K562 (cell line): ENCODE measurements around the gene SLC20A1. TPM values are rescaled to one million over a fixed set of nuclear protein-coding genes. Genes with fewer than 3 reads are reported as not detected.
A peak's percentile ranks its signal among the peaks of the same experiment; 100 is the strongest.

Source experiments
- BACH1 ChIP-seq: fragments of 200-800 bp; sonication (Bioruptor generic); IDR thresholded peaks from 2 replicates; pipeline ENCODE4 v1.6.1; 2016; ENCODE audit warnings: missing genetic modification characterization, missing compliant biosample characterization
- CREM ChIP-seq: IDR thresholded peaks from 2 replicates; pipeline ENCODE4 v1.6.1; 2014; ENCODE audit warnings: antibody characterized with exemption, low read depth
- ELK3 ChIP-seq: fragments of 450-650 bp; formaldehyde crosslinking; IDR thresholded peaks from 2 replicates; pipeline ENCODE4 v1.4.0; 2020; ENCODE audit warnings: mild to moderate bottlenecking
- GTF2B ChIP-seq: IDR thresholded peaks from 2 replicates; pipeline ENCODE4 v1.6.1; 2011; ENCODE audit not compliant: insufficient read length; ENCODE audit errors: extremely low read depth
- IRF2 ChIP-seq: sonication (generic); formaldehyde crosslinking; IDR thresholded peaks from 2 replicates; pipeline ENCODE4 v1.8.1; 2022; ENCODE audit warnings: mild to moderate bottlenecking, missing genetic modification reagents
- KDM1A ChIP-seq, 2 experiments: fragments of 450-650 bp; IDR thresholded peaks; 2 replicates each; pipeline ENCODE4 v1.6.1; 2016; ENCODE audit warnings: mild to moderate bottlenecking in 2 of 2
- LARP7 ChIP-seq: fragments of 450-650 bp; IDR thresholded peaks from 2 replicates; pipeline ENCODE4 v1.6.1; 2016
- MCM2 ChIP-seq: fragments of 450-650 bp; IDR thresholded peaks from 2 replicates; pipeline ENCODE4 v1.6.1; 2017; ENCODE audit warnings: low read depth, mild to moderate bottlenecking
- MCM5 ChIP-seq: fragments of 450-650 bp; IDR thresholded peaks from 2 replicates; pipeline ENCODE4 v1.6.1; 2016; ENCODE audit warnings: low read depth
- PRPF4 ChIP-seq: fragments of 200-400 bp; formaldehyde crosslinking; IDR thresholded peaks from one replicate; pipeline ENCODE4 v1.6.1; 2017; ENCODE audit warnings: low read length, low read depth, mild to moderate bottlenecking; ENCODE audit not compliant: insufficient read depth, poor library complexity, severe bottlenecking
- RBM14 ChIP-seq: fragments of 200-400 bp; formaldehyde crosslinking; IDR thresholded peaks from 2 replicates; pipeline ENCODE4 v1.6.1; 2018; ENCODE audit warnings: low read depth, mild to moderate bottlenecking, low read length, moderate library complexity, borderline replicate concordance; ENCODE audit not compliant: insufficient read depth
- RBM34 ChIP-seq: fragments of 200-400 bp; formaldehyde crosslinking; IDR thresholded peaks from 2 replicates; pipeline ENCODE4 v1.6.1; 2018; ENCODE audit warnings: low read length, borderline replicate concordance; ENCODE audit not compliant: insufficient read depth
- ZFP30 ChIP-seq: fragments of 250-450 bp; sonication (Bioruptor Pico); IDR thresholded peaks from 2 replicates; pipeline ENCODE4 v1.8.0; 2022; ENCODE audit warnings: moderate library complexity, mild to moderate bottlenecking, inconsistent platforms, borderline replicate concordance
- ZNF124 ChIP-seq: sonication (generic); formaldehyde crosslinking; IDR thresholded peaks from 2 replicates; pipeline ENCODE4 v1.8.1; 2022; ENCODE audit warnings: missing genetic modification reagents
- ZNF282 ChIP-seq: sonication (generic); formaldehyde crosslinking; IDR thresholded peaks from 2 replicates; pipeline ENCODE4 v1.8.1; 2023; ENCODE audit warnings: missing genetic modification reagents
- ZNF398 ChIP-seq: fragments of 250-450 bp; sonication (Bioruptor Pico); IDR thresholded peaks from 2 replicates; pipeline ENCODE4 v1.8.0; 2021; ENCODE audit warnings: moderate library complexity, mild to moderate bottlenecking, inconsistent platforms
- ZZZ3 ChIP-seq: fragments of 450-650 bp; IDR thresholded peaks from 2 replicates; pipeline ENCODE4 v1.6.1; 2016; ENCODE audit warnings: antibody characterized with exemption, mild to moderate bottlenecking, moderate library complexity
- polyA plus RNA-seq, 8 experiments: library from polyadenylated mRNA; depleted of rRNA in 4 of 8; stranded (reverse) in 5 of 8; unstranded in 3 of 8; fragments of >200 nt; fragmentation: Nextera tagmentation in 2 of 8; fragmentation: Illumina TruSeq in 1 of 8; extraction: Ambion mirVana in 2 of 8; extraction: Trizol in 1 of 8; gene quantifications; 2 replicates each; pipeline versions ENCODE4 v1.2.1 to v1.2.3, GENCODE V29; 2011 to 2014; ENCODE audit warnings: inconsistent platforms in 1 of 8, missing spikeins in 1 of 8
- total RNA-seq, 7 experiments: library from RNA; depleted of rRNA in 6 of 7; stranded (reverse); fragments of >200 nt in 6 of 7; fragmentation: Illumina TruSeq in 2 of 7; extraction: Trizol in 2 of 7; gene quantifications; 2 replicates each; pipeline versions ENCODE4 v1.2.1 to v1.2.3, GENCODE V29; 2011 to 2021; ENCODE audit warnings: low replicate concordance in 1 of 7
- TF ChIP-seq, protein P1 (sequence below): fragments of 450-650 bp; formaldehyde crosslinking; IDR thresholded peaks from 2 replicates; pipeline ENCODE4 v1.4.0; 2020; ENCODE audit warnings: mild to moderate bottlenecking, moderate library complexity
- TF ChIP-seq, protein P2 (sequence below): IDR thresholded peaks from 3 replicates; pipeline ENCODE4 v1.6.1; 2011; ENCODE audit warnings: borderline replicate concordance, mild to moderate bottlenecking; ENCODE audit not compliant: insufficient read length, insufficient read depth

Gene SLC20A1
- total and polyA plus RNA-seq, 9 of the 15 experiments (the other 6 are each of a cell fraction or from before 2014, with no cell fraction given) = 53.8 to 150 (median 74.7) TPM

- TF ChIP-seq BACH1 (tag) (no peak), MCM5 (no peak), RBM34 (no peak), CREM (peak; percentile 58), ZZZ3 (no peak), ZNF282 (CRISPR knock-in tag) (no peak), LARP7 (no peak), ZNF398 (CRISPR knock-in tag) (no peak), GTF2B (no peak), ZFP30 (CRISPR knock-in tag) (no peak), IRF2 (CRISPR knock-in tag) (no peak), ELK3 (CRISPR knock-in tag) (no peak), PRPF4 (no peak), ZNF124 (CRISPR knock-in tag) (no peak), RBM14 (no peak), MCM2 (no peak), KDM1A (IDR thresholded peaks at IDR 0.05) (peak; percentile 69 to 86)
- TF ChIP-seq, protein P1, sequence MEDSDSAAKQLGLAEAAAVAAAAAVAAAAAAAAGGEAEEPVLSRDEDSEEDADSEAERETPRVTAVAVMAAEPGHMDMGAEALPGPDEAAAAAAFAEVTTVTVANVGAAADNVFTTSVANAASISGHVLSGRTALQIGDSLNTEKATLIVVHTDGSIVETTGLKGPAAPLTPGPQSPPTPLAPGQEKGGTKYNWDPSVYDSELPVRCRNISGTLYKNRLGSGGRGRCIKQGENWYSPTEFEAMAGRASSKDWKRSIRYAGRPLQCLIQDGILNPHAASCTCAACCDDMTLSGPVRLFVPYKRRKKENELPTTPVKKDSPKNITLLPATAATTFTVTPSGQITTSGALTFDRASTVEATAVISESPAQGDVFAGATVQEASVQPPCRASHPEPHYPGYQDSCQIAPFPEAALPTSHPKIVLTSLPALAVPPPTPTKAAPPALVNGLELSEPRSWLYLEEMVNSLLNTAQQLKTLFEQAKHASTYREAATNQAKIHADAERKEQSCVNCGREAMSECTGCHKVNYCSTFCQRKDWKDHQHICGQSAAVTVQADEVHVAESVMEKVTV = no peak
- TF ChIP-seq, protein P2, sequence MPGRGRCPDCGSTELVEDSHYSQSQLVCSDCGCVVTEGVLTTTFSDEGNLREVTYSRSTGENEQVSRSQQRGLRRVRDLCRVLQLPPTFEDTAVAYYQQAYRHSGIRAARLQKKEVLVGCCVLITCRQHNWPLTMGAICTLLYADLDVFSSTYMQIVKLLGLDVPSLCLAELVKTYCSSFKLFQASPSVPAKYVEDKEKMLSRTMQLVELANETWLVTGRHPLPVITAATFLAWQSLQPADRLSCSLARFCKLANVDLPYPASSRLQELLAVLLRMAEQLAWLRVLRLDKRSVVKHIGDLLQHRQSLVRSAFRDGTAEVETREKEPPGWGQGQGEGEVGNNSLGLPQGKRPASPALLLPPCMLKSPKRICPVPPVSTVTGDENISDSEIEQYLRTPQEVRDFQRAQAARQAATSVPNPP = no peak
Measured at GRCh38 chr2:112712903-112713584, 67.3 kb downstream of the SLC20A1 start (continued).
